TTC549 (cell line): ENCODE measurements around the gene B4GALT3.

Source experiments
- FAIRE-seq: peaks from 2 replicates; lab custom pipeline; 2012; peaks lifted over from hg19 to GRCh38; lab: Jason Lieb, UNC

Gene B4GALT3

GRCh38 chr1:161187311-161187710 is 10.0 kb upstream of the B4GALT3 start:
- FAIRE-seq = no peak

- FAIRE-seq = no peak
These were observed 8.5 kb upstream of the B4GALT3 start for GRCh38 chr1:161185732-161186311.

- FAIRE-seq = no peak
These were observed 8.0 kb upstream of the B4GALT3 start for GRCh38 chr1:161185282-161185682.

GRCh38 chr1:161182214-161182613 is 4.9 kb upstream of the B4GALT3 start:
- FAIRE-seq = no peak

- FAIRE-seq = peak; percentile 28
These were observed 3.3 kb upstream of the B4GALT3 start for GRCh38 chr1:161180639-161181038.

GRCh38 chr1:161179698-161180097 is 2.4 kb upstream of the B4GALT3 start:
- FAIRE-seq = no peak

GRCh38 chr1:161177936-161178244 is 583 bp upstream of the B4GALT3 start:
- FAIRE-seq = no peak

- FAIRE-seq = no peak
These were observed 717 bp downstream of the B4GALT3 start for GRCh38 chr1:161176468-161177111.

GRCh38 chr1:161175771-161176453 is 1.4 kb downstream of the B4GALT3 start:
- FAIRE-seq = no peak

- FAIRE-seq = no peak
These were observed 2.4 kb downstream of the B4GALT3 start for GRCh38 chr1:161174911-161175310.

- FAIRE-seq = no peak
These were observed 3.6 kb downstream of the B4GALT3 start for GRCh38 chr1:161173711-161174110.

GRCh38 chr1:161172776-161173376 is 4.4 kb downstream of the B4GALT3 start:
- FAIRE-seq = no peak

- no peak for FAIRE-seq
These were observed 5.0 kb downstream of the B4GALT3 start for GRCh38 chr1:161172349-161172748.

GRCh38 chr1:161171696-161172095 is 5.6 kb downstream of the B4GALT3 start:
- FAIRE-seq = no peak

GRCh38 chr1:161171191-161171590 is 6.1 kb downstream of the B4GALT3 start:
- no peak for FAIRE-seq

GRCh38 chr1:161168906-161169305 is 8.4 kb downstream of the B4GALT3 start:
- no peak for FAIRE-seq

GRCh38 chr1:161166669-161167548 is 10.4 kb downstream of the B4GALT3 start:
- no peak for FAIRE-seq

- FAIRE-seq = peak; percentile 98
These were observed 11.3 kb downstream of the B4GALT3 start, which contains the start of gene PPOX for GRCh38 chr1:161165742-161166668. Gene PPOX (plus strand): TSS chr1:161166426. CDS start chr1:161166848, 422 bp downstream.

GRCh38 chr1:161164901-161165610 is 12.3 kb downstream of the B4GALT3 start:
- FAIRE-seq = no peak

- no peak for FAIRE-seq
These were observed 13.5 kb downstream of the B4GALT3 start for GRCh38 chr1:161163793-161164192.

- FAIRE-seq = no peak
These were observed 14.5 kb downstream of the B4GALT3 start for GRCh38 chr1:161162806-161163205.
